Endothelial cell of umbilical vein (primary cell): ENCODE measurements around the gene MGLL. TPM values are rescaled to one million over a fixed set of nuclear protein-coding genes. Genes with fewer than 3 reads are reported as not detected.

Experiments used
- BruUV-seq: library from RNA; stranded (reverse); fragments of 400-500 nt; replicated peaks from 2 replicates; lab custom pipeline; 2021; lab: Mats Ljungman, UMichigan
- CTCF ChIA-PET: fragments of 300-600, 350-600 bp; sonication (Branson Sonifier 250); formaldehyde crosslinking; loops from one replicate; lab custom pipeline; 2021; ENCODE audit warnings: antibody characterized with exemption, inconsistent platforms; lab: Charles Lee
- POLR2A ChIA-PET: fragments of 300-600, 350-600 bp; sonication (Branson Sonifier 250); formaldehyde crosslinking; loops from one replicate; lab custom pipeline; 2021; ENCODE audit warnings: antibody characterized with exemption, inconsistent platforms; lab: Charles Lee
- DNase-seq: peaks from one replicate; pipeline ENCODE4 v3.0.0-alpha.2; 2011; ENCODE audit warnings: low read depth, low spot score
- FAIRE-seq: peaks from 2 replicates; lab custom pipeline; 2011; peaks lifted over from hg19 to GRCh38; lab: Jason Lieb, UNC
- H2AFZ ChIP-seq: 2 replicates; pipeline ENCODE4 v1.6.0; 2012; ENCODE audit warnings: low read depth, low read length, control low read depth, inconsistent platforms
- H3K27ac ChIP-seq: 2 replicates; pipeline ENCODE4 v1.5.1; 2011; ENCODE audit warnings: low read depth, mild to moderate bottlenecking, control low read depth, low read length, moderate library complexity; ENCODE audit not compliant: insufficient read depth
- H3K27me3 ChIP-seq, 2 experiments: 2 replicates each; pipeline versions ENCODE4 v1.6.0 to v1.6.1; 2011; ENCODE audit warnings: low read length in 2 of 2, mixed read lengths in 1 of 2; ENCODE audit not compliant: control insufficient read depth in 2 of 2, insufficient read depth in 2 of 2
- H3K36me3 ChIP-seq, 2 experiments: 2 replicates in 1 of 2; 3 replicates in 1 of 2; pipeline ENCODE4 v1.5.1; 2011; ENCODE audit warnings: low read length in 2 of 2, mild to moderate bottlenecking in 1 of 2, moderate library complexity in 1 of 2; ENCODE audit not compliant: control insufficient read depth in 2 of 2, insufficient read depth in 2 of 2; ENCODE audit errors: extremely low read depth in 1 of 2
- H3K4me1 ChIP-seq: 3 replicates; pipeline ENCODE4 v1.5.1; 2011; ENCODE audit warnings: mild to moderate bottlenecking, low read length; ENCODE audit not compliant: control insufficient read depth, insufficient read depth; ENCODE audit errors: extremely low read depth
- H3K4me2 ChIP-seq: 2 replicates; pipeline ENCODE4 v1.6.1; 2011; ENCODE audit warnings: low read length, control low read depth, mixed read lengths; ENCODE audit not compliant: insufficient read depth
- H3K4me3 ChIP-seq, 3 experiments: fragments of 200-600 bp in 1 of 3; sonication (generic), shearing (Covaris generic) in 1 of 3; replicated peaks in 1 of 3; 2 replicates each; pipeline ENCODE4 v1.5.1; 2011 to 2016; ENCODE audit warnings: control low read depth in 3 of 3, low read length in 3 of 3, mild to moderate bottlenecking in 2 of 3, inconsistent platforms in 1 of 3, low read depth in 1 of 3, moderate library complexity in 1 of 3; ENCODE audit not compliant: insufficient read depth in 1 of 3
- H3K79me2 ChIP-seq: 2 replicates; pipeline ENCODE4 v1.6.0; 2012; ENCODE audit warnings: low read length, inconsistent platforms; ENCODE audit not compliant: control insufficient read depth, insufficient read depth
- H3K9ac ChIP-seq: replicated peaks from 2 replicates; pipeline ENCODE3; 2011; ENCODE audit warnings: low read length, control low read depth; ENCODE audit not compliant: insufficient read depth; ENCODE audit errors: extremely low read depth
- H3K9me1 ChIP-seq: replicated peaks from 3 replicates; pipeline ENCODE4 v1.6.0; 2011; ENCODE audit warnings: mild to moderate bottlenecking, low read length; ENCODE audit not compliant: control insufficient read depth, insufficient read depth; ENCODE audit errors: extremely low read depth
- H3K9me3 ChIP-seq: replicated peaks from 2 replicates; pipeline ENCODE4 v1.5.1; 2012; ENCODE audit warnings: low read length, inconsistent platforms; ENCODE audit not compliant: control insufficient read depth, insufficient read depth
- H4K20me1 ChIP-seq: replicated peaks from 2 replicates; pipeline ENCODE3; 2011; ENCODE audit warnings: mild to moderate bottlenecking, low read length; ENCODE audit not compliant: control insufficient read depth, insufficient read depth; ENCODE audit errors: extremely low read depth
- FOS ChIP-seq: IDR thresholded peaks from 2 replicates; pipeline ENCODE4 v1.6.1; 2011; ENCODE audit warnings: mild to moderate bottlenecking, low read length, moderate library complexity, borderline replicate concordance; ENCODE audit not compliant: insufficient read depth
- GATA2 ChIP-seq: IDR thresholded peaks from 2 replicates; pipeline ENCODE4 v1.7.0; 2011; ENCODE audit warnings: low read depth, mild to moderate bottlenecking, moderate library complexity, mixed read lengths, low read length; ENCODE audit not compliant: insufficient read length, insufficient read depth
- JUN ChIP-seq: IDR thresholded peaks from 2 replicates; pipeline ENCODE4 v1.6.1; 2011; ENCODE audit warnings: borderline replicate concordance, low read depth; ENCODE audit not compliant: insufficient read length, insufficient read depth
- MYC ChIP-seq: IDR thresholded peaks from one replicate; pipeline ENCODE4 v1.6.1; 2011; ENCODE audit warnings: mild to moderate bottlenecking, low read depth, low read length
- POLR2A ChIP-seq: IDR thresholded peaks from 2 replicates; pipeline ENCODE4 v1.6.1; 2012; ENCODE audit warnings: low read depth, mild to moderate bottlenecking, control low read depth, low read length
- POLR2AphosphoS5 ChIP-seq: IDR thresholded peaks from 2 replicates; pipeline ENCODE4 v1.6.1; 2012; ENCODE audit warnings: low read depth, mild to moderate bottlenecking, control low read depth, low read length, moderate library complexity; ENCODE audit not compliant: insufficient read depth
- dilution Hi-C: fragments of 300-500 bp; cut with MboI; formaldehyde crosslinking; loops from one replicate; pipeline ENCODE4 v1.15.0; 2019; ENCODE audit warnings: low sequenced_read_pairs; ENCODE audit not compliant: extremely low pct_ligation_motif_present
- intact Hi-C: fragments of 100-400 bp; cut with micrococcal nuclease; formaldehyde crosslinking; loops from one replicate; pipeline ENCODE4 v1.10.0; 2022
- polyA plus RNA-seq, 4 experiments: library from polyadenylated mRNA; depleted of rRNA in 3 of 4; stranded (reverse) in 3 of 4; unstranded in 1 of 4; fragments of >200 nt; gene quantifications; 2 replicates each; pipeline versions ENCODE4 v1.2.1 to v1.2.3, GENCODE V29; 2011 to 2012; ENCODE audit warnings: missing spikeins in 1 of 4
- total RNA-seq: library from RNA; stranded (reverse); gene quantifications from 2 replicates; pipeline ENCODE4 v1.2.3, GENCODE V29; 2021
- TF ChIP-seq, protein P1 (sequence below), 2 donors: IDR thresholded peaks; 1 replicate in 1 of 2; 2 replicates in 1 of 2; pipeline ENCODE4 v1.5.1; 2011; ENCODE audit warnings: low read length in 2 of 2, mild to moderate bottlenecking in 2 of 2, moderate library complexity in 2 of 2, control low read depth in 1 of 2, inconsistent platforms in 1 of 2, low read depth in 1 of 2; ENCODE audit not compliant: insufficient read depth in 1 of 2; ENCODE audit errors: extremely low read depth in 1 of 2

MGLL gene
- total and polyA plus RNA-seq, 2 donors (not counting 3 experiments of a cell fraction or from before 2014, with no cell fraction given): 30.7 to 60.2 TPM

GRCh38 chr3:127714866-127715265 lies 107.4 kb downstream of the MGLL start:
- Histone ChIP-seq H3K36me3 (no peaks in the 10 kb centered on the region), H3K9me1 (no peaks in the 10 kb centered on the region), H3K9ac (no peak overlapping the region), H3K27ac (no peak overlapping the region), H3K4me2 (no peak overlapping the region), H3K9me3 (no peaks in the 10 kb centered on the region), H3K27me3 (no peaks in the 10 kb centered on the region), H3K79me2 (no peaks in the 10 kb centered on the region), H4K20me1 (no peaks in the 10 kb centered on the region), H3K4me1 (peaks cover 21% of the 10 kb centered on the region), H3K4me3 (no peak overlapping the region), H2AFZ (no peak overlapping the region)
- ChIA-PET POLR2A (no interaction called here), CTCF (interaction anchor here (1.0 to 2.4 kb wide), 3 partner anchors 14 to 74 kb away, joined by 3 to 26 read pairs (median 3); no protein-coding TSS in a partner anchor)
- FAIRE-seq: no peak
- no TSS peak for BruUV-seq
- dilution Hi-C loops (no loop called here), intact Hi-C loops (loop anchor here (1.0 to 2.0 kb wide), 2 partner anchors 22 to 107 kb away; partner anchors contain the start of gene MGLL)
- TF ChIP-seq POLR2A (no peak), JUN (no peak), FOS (no peak), GATA2 (no peak), MYC (no peak), POLR2AphosphoS5 (no peak)
- TF ChIP-seq, protein P1, sequence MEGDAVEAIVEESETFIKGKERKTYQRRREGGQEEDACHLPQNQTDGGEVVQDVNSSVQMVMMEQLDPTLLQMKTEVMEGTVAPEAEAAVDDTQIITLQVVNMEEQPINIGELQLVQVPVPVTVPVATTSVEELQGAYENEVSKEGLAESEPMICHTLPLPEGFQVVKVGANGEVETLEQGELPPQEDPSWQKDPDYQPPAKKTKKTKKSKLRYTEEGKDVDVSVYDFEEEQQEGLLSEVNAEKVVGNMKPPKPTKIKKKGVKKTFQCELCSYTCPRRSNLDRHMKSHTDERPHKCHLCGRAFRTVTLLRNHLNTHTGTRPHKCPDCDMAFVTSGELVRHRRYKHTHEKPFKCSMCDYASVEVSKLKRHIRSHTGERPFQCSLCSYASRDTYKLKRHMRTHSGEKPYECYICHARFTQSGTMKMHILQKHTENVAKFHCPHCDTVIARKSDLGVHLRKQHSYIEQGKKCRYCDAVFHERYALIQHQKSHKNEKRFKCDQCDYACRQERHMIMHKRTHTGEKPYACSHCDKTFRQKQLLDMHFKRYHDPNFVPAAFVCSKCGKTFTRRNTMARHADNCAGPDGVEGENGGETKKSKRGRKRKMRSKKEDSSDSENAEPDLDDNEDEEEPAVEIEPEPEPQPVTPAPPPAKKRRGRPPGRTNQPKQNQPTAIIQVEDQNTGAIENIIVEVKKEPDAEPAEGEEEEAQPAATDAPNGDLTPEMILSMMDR (IDR thresholded peaks at IDR 0.05; ENCODE audit: extremely low read depth in 1 of 2, insufficient read depth in 1 of 2, low read depth in 1 of 2, low read length in 2 of 2): no peak
- DNase-seq: no peak
